Cardiac muscle cell (in vitro differentiated cells and primary cell): Measurements from ENCODE around the gene NIPAL1. TPM values are rescaled to one million over a fixed set of nuclear protein-coding genes. Genes with fewer than 3 reads are reported as not detected.

Source experiments
- DNase-seq, 2 donors: peaks; one replicate each; pipeline versions ENCODE4 v3.0.0 to v3.0.0-alpha.2; 2010 to 2017; ENCODE audit warnings: low read depth in 1 of 2, low spot score in 1 of 2
- H3K27ac ChIP-seq: fragments of 200-600 bp; sonication (generic); 2 replicates; pipeline ENCODE4 v1.5.1; 2016
- H3K27me3 ChIP-seq: fragments of 200-600 bp; sonication (generic); 2 replicates; pipeline ENCODE4 v1.6.0; 2016; ENCODE audit warnings: control low read depth
- H3K36me3 ChIP-seq: fragments of 200-600 bp; sonication (generic); 2 replicates; pipeline ENCODE4 v1.5.1; 2016; ENCODE audit warnings: control low read depth
- H3K4me1 ChIP-seq: fragments of 200-600 bp; sonication (generic); 2 replicates; pipeline ENCODE4 v1.8.1; 2017; ENCODE audit warnings: low read depth, mild to moderate bottlenecking, mixed run types
- H3K4me3 ChIP-seq: fragments of 200-600 bp; sonication (generic); 2 replicates; pipeline ENCODE4 v1.5.1; 2016; ENCODE audit warnings: mild to moderate bottlenecking
- H3K9me3 ChIP-seq: fragments of 200-600 bp; sonication (generic); 2 replicates; pipeline ENCODE4 v1.5.1; 2017; ENCODE audit warnings: low read depth, mild to moderate bottlenecking, control low read depth
- CTCF ChIP-seq: IDR thresholded peaks from 2 replicates; pipeline ENCODE4 v1.5.1; 2012; ENCODE audit warnings: low read depth, mild to moderate bottlenecking, low read length
- polyA plus RNA-seq: library from polyadenylated mRNA; unstranded; fragments of >200 nt; fragmentation: Nextera tagmentation; extraction: Ambion mirVana; gene quantifications from 2 replicates; pipeline ENCODE4 v1.2.1, GENCODE V29; 2016
- total RNA-seq: library from RNA; depleted of rRNA; stranded (reverse); fragments of >200 nt; gene quantifications from 2 replicates; pipeline ENCODE4 v1.2.3, GENCODE V29; 2016

Gene NIPAL1
- total and polyA plus RNA-seq, 2 experiments from 2014 or later: 2.1 to 8.5 TPM

DNA sequence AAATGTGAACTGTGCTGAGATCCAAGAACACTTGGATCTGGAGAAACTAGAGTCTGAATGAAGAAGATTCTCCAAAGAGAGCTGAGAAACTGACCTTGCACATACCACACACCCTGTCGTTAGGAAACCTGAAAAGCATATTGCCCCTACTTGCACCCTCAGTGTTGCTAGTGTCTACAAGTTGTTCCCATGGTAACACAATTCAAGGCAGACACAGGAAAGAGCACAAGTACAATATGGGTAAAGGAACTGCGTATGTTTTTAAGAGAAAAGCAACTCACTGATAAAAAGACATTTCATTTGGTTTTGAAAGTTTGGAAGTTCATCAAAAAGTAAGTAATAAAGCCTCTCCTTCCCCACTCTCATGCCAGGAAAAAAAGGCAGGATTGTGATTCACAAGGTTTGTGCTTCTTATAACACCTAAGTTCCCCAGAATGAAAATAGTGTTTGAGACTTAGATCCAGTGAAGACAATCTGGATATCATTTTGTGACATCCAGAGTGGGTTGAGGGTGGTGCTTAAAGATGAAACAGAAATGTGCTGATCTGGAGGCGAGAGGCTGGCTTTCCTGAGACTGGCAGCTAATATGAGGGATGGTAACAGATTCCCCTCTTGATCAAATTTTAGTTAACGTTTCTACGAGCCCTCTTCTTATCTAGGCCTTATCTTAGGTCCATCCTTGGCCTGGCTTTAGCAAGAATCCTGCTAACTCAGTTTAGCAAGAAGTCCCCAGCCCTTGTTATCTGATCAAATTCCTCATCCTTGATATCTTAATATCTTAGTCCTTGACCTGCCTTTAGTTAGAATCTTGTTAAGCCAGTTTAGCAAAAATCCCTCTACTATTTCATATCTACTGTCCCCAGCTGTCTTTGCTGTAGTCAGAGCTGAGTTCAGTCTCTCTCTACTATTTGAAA lies 42.3 kb downstream of the NIPAL1 start:
- DNase-seq: no peak
- no peak for TF ChIP-seq CTCF
- H3K4me3 ChIP-seq: no peak overlapping the region
- no peaks in the 10 kb centered on the region for H3K9me3 ChIP-seq
- no peak overlapping the region for H3K27ac ChIP-seq
- H3K36me3 ChIP-seq: no peaks in the 10 kb centered on the region
- no peaks in the 10 kb centered on the region for H3K4me1 ChIP-seq
- no peaks in the 10 kb centered on the region for H3K27me3 ChIP-seq

DNA sequence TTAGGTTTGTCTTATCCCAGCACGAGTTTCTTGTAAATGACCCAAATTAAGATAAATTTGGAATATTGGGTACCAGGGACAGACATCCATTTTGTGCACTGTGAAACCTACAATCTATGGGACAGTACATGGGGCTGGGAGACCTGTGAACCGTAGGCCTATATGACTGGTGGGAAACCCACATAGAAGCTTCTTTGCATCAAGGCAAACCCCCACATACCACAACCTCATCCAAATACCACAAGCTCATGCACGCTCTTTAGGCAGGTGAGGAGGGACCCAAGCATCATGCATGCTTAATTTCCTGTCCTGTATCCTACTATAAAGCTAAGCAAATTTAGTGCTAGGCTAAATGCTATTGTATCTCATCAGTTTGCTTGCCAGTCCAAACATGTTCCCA lies 47.8 kb downstream of the NIPAL1 start:
- no peaks in the 10 kb centered on the region for H3K9me3 ChIP-seq
- H3K4me3 ChIP-seq: no peak overlapping the region
- no peak for DNase-seq
- TF ChIP-seq CTCF: no peak
- H3K4me1 ChIP-seq: no peaks in the 10 kb centered on the region
- H3K27me3 ChIP-seq: no peaks in the 10 kb centered on the region
- H3K27ac ChIP-seq: no peak overlapping the region
- no peaks in the 10 kb centered on the region for H3K36me3 ChIP-seq

DNA sequence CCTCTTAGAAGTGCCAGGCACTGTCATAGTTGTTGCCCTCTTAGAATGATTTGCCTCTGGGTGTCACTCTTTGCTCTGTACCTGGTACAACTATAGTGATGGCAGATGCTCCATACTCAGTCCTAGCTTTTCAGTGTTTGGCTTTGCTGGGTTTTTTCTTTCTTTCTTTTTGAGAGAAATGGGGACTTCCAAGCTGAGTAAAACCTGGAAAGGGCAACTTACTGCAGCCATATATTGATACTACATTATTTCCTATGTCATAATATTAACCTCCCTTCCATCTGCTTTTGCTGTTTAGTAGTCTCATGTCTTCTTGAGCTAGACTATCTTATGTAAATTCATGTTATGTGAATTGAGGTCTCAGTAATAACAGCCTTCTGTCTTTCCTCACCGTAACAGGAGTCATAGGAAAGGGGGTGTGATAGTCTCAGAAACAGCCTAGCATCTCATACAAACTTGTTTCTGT lies 49.0 kb downstream of the NIPAL1 start:
- Histone ChIP-seq H3K9me3 (no peaks in the 10 kb centered on the region), H3K27ac (no peak overlapping the region), H3K4me1 (no peaks in the 10 kb centered on the region), H3K36me3 (no peaks in the 10 kb centered on the region), H3K27me3 (no peaks in the 10 kb centered on the region), H3K4me3 (no peak overlapping the region)
- TF ChIP-seq CTCF: no peak
- DNase-seq: no peak

DNA sequence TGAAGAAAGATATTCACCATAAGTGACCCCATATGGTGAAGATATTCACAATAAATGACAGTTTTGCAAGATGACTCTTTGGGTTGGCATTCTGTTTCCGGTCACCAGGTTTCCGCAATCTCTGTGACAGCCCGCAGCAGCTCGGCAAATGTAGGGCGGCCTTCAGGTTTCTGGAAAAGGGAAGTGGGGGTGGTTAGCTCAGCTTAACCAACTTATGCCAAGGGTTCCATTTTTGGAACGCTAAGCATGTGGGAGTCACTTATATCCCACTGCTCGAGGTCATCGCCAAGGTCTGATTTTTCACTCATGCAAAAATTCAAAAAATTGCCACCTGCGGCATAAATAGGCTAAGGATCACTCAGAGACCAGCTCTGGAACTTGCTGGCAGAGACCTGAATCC lies 51.0 kb downstream of the NIPAL1 start:
- Histone ChIP-seq H3K27me3 (no peaks in the 10 kb centered on the region), H3K9me3 (no peaks in the 10 kb centered on the region), H3K36me3 (no peaks in the 10 kb centered on the region), H3K27ac (no peak overlapping the region), H3K4me3 (no peak overlapping the region), H3K4me1 (no peaks in the 10 kb centered on the region)
- DNase-seq: no peak
- TF ChIP-seq CTCF: no peak

GRCh38 chr4:48068182-48068581 lies 51.6 kb downstream of the NIPAL1 start:
- no peaks in the 10 kb centered on the region for H3K36me3 ChIP-seq

More at GRCh38 chr4:48068182-48068581, 51.6 kb downstream of the NIPAL1 start:
- Histone ChIP-seq H3K9me3 (no peaks in the 10 kb centered on the region), H3K4me3 (no peak overlapping the region), H3K27ac (no peak overlapping the region), H3K27me3 (no peaks in the 10 kb centered on the region), H3K4me1 (no peaks in the 10 kb centered on the region)
- no peak for DNase-seq
- no peak for TF ChIP-seq CTCF
